MM.1S (cell line): ENCODE measurements around the gene MFRP.

ENCODE experiments used
- EZH2 ChIP-seq: fragments of 300-600 bp; sonication (generic); optimal IDR thresholded peaks from 2 replicates; pipeline ENCODE3; 2017; ENCODE audit warnings: low read depth, mild to moderate bottlenecking, antibody characterized with exemption, low read length, mixed read lengths
- EZH2phosphoT487 ChIP-seq: fragments of 300-600 bp; sonication (generic); IDR thresholded peaks from 2 replicates; pipeline ENCODE4 v1.6.1; 2018; ENCODE audit warnings: antibody characterized with exemption, low read length
- TF ChIP-seq, protein P1 (sequence below): fragments of 300-600 bp; sonication (generic); IDR thresholded peaks from 2 replicates; pipeline ENCODE4 v1.5.1; 2016; ENCODE audit warnings: antibody characterized with exemption, low read length, mixed read lengths

- TF ChIP-seq, protein P1, sequence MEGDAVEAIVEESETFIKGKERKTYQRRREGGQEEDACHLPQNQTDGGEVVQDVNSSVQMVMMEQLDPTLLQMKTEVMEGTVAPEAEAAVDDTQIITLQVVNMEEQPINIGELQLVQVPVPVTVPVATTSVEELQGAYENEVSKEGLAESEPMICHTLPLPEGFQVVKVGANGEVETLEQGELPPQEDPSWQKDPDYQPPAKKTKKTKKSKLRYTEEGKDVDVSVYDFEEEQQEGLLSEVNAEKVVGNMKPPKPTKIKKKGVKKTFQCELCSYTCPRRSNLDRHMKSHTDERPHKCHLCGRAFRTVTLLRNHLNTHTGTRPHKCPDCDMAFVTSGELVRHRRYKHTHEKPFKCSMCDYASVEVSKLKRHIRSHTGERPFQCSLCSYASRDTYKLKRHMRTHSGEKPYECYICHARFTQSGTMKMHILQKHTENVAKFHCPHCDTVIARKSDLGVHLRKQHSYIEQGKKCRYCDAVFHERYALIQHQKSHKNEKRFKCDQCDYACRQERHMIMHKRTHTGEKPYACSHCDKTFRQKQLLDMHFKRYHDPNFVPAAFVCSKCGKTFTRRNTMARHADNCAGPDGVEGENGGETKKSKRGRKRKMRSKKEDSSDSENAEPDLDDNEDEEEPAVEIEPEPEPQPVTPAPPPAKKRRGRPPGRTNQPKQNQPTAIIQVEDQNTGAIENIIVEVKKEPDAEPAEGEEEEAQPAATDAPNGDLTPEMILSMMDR = no peak
- TF ChIP-seq EZH2phosphoT487 = no peak
- no peak for TF ChIP-seq EZH2
Observed at GRCh38 chr11:119314726-119315125, 31.8 kb downstream of the MFRP start.
